Upper lobe of left lung (tissue), 6 donors: ENCODE data around the gene GLUD2. TPM values are rescaled to one million over a fixed set of nuclear protein-coding genes. Genes with fewer than 3 reads are reported as not detected.

Experiments used
- ATAC-seq, 2 donors: fragments of 200-7000 bp; cut with Tn5 transposase; one replicate each; pipeline ENCODE4 v1.9.1; 2022; ENCODE audit warnings: mild to moderate bottlenecking in 2 of 2, moderate library complexity in 2 of 2; ENCODE audit not compliant: low FRiP score in 2 of 2
- DNase-seq, 2 donors: peaks; one replicate each; pipeline ENCODE4 v3.0.0-alpha.2; 2019 to 2020
- H3K27ac ChIP-seq, 4 donors: fragments of 200-600 bp; sonication (generic); one replicate each; pipeline ENCODE4 v1.5.1; 2016 to 2019
- H3K27me3 ChIP-seq, 4 donors: fragments of 200-600 bp; sonication (generic); one replicate each; pipeline ENCODE4 v1.5.1; 2017 to 2019
- H3K36me3 ChIP-seq, 4 donors: fragments of 200-600 bp; sonication (generic); one replicate each; pipeline ENCODE4 v1.5.1; 2016 to 2019
- H3K4me1 ChIP-seq, 4 donors: fragments of 200-600 bp; sonication (generic); one replicate each; pipeline ENCODE4 v1.5.1; 2018 to 2019
- H3K4me3 ChIP-seq, 4 donors: fragments of 200-600 bp; sonication (generic); one replicate each; pipeline ENCODE4 v1.5.1; 2017 to 2019; ENCODE audit warnings: mild to moderate bottlenecking in 2 of 4, moderate library complexity in 1 of 4
- H3K9me3 ChIP-seq, 4 donors: fragments of 200-600 bp; sonication (generic); one replicate each; pipeline ENCODE4 v1.5.1; 2018 to 2019
- CTCF ChIP-seq, 6 experiments: fragments of 450-650 bp in 4 of 6; fragments of 200-600 bp in 2 of 6; sonication (generic) in 2 of 6; IDR thresholded peaks; one replicate each; pipeline ENCODE4 v1.5.1; 2016 to 2019; ENCODE audit warnings: antibody characterized with exemption in 6 of 6
- EP300 ChIP-seq, 4 donors: sonication (generic); formaldehyde crosslinking; IDR thresholded peaks; one replicate each; pipeline ENCODE4 v1.5.1; 2017; ENCODE audit warnings: antibody characterized with exemption in 4 of 4, control low read depth in 2 of 4
- POLR2A ChIP-seq, 4 donors: fragments of 450-650 bp; IDR thresholded peaks; one replicate each; pipeline ENCODE4 v1.5.1; 2016 to 2017; ENCODE audit warnings: antibody characterized with exemption in 4 of 4, mild to moderate bottlenecking in 2 of 4
- POLR2AphosphoS5 ChIP-seq, 2 donors: sonication (generic); formaldehyde crosslinking; IDR thresholded peaks; one replicate each; pipeline ENCODE4 v1.5.1; 2017; ENCODE audit warnings: antibody characterized with exemption in 2 of 2
- WGBS, 2 donors: methylation state at CpG; one replicate each; pipeline ENCODE4 v1.1.5; 2017 to 2018; 5-methylcytosine and 5-hydroxymethylcytosine counted together
- total RNA-seq, 6 donors: library from RNA; depleted of rRNA in 4 of 6; stranded (reverse); fragments of >200 nt in 4 of 6; gene quantifications; one replicate each; pipeline versions ENCODE4 v1.1.0 to v1.2.1, GENCODE V29; 2016 to 2021
- donor health status: DM: no; HTN: no; CAD: no; lungs with moderate emphysema.
- donor health status: DM: no; HTN: yes; CAD: no; lungs with severe emphysema.

Gene GLUD2
- total RNA-seq, 6 donors from 2014 or later: 1.0 to 2.5 (median 1.5) TPM

- H3K9me3 ChIP-seq: no peaks in the 10 kb centered on the region
- H3K27me3 ChIP-seq: no peaks in the 10 kb centered on the region
- no peaks in the 10 kb centered on the region for H3K4me1 ChIP-seq
- H3K36me3 ChIP-seq: no peaks in the 10 kb centered on the region
- no peak overlapping the region for H3K27ac ChIP-seq
- WGBS, 2 donors: 56 to 84% methylated on average over 3 of the region's 3 CpGs
- TF ChIP-seq POLR2A (IDR thresholded peaks at IDR 0.05): no peak
- TF ChIP-seq CTCF (IDR thresholded peaks at IDR 0.05): no peak
- no peak for TF ChIP-seq EP300 (IDR thresholded peaks at IDR 0.05)
- no peak for TF ChIP-seq POLR2AphosphoS5 (IDR thresholded peaks at IDR 0.05)
- no peak overlapping the region for H3K4me3 ChIP-seq
- no peak for ATAC-seq
- no peak for DNase-seq
Observed at GRCh38 chrX:121009764-121010163, 37.6 kb upstream of the GLUD2 start.

GRCh38 chrX:121010218-121010617 lies 37.2 kb upstream of the GLUD2 start:
- Histone ChIP-seq H3K4me1 (no peaks in the 10 kb centered on the region), H3K27me3 (no peaks in the 10 kb centered on the region), H3K27ac (no peak overlapping the region), H3K9me3 (no peaks in the 10 kb centered on the region), H3K36me3 (no peaks in the 10 kb centered on the region), H3K4me3 (no peak overlapping the region)
- WGBS, 2 donors: 76 to 79% methylated on average over 4 of the region's 4 CpGs
- DNase-seq (no peak), ATAC-seq (no peak)
- TF ChIP-seq EP300 (IDR thresholded peaks at IDR 0.05): no peak
- TF ChIP-seq POLR2A (IDR thresholded peaks at IDR 0.05): no peak
- no peak for TF ChIP-seq CTCF (IDR thresholded peaks at IDR 0.05)
- TF ChIP-seq POLR2AphosphoS5 (IDR thresholded peaks at IDR 0.05): no peak

GRCh38 chrX:121011254-121011653 lies 36.2 kb upstream of the GLUD2 start:
- TF ChIP-seq EP300 (IDR thresholded peaks at IDR 0.05) (no peak), CTCF (IDR thresholded peaks at IDR 0.05) (no peak), POLR2A (IDR thresholded peaks at IDR 0.05) (no peak), POLR2AphosphoS5 (IDR thresholded peaks at IDR 0.05) (no peak)
- Histone ChIP-seq H3K4me1 (no peaks in the 10 kb centered on the region), H3K27me3 (no peaks in the 10 kb centered on the region), H3K36me3 (no peaks in the 10 kb centered on the region), H3K9me3 (no peaks in the 10 kb centered on the region), H3K27ac (no peak overlapping the region), H3K4me3 (no peak overlapping the region)
- ATAC-seq (no peak), DNase-seq (no peak)
- WGBS, 2 donors: 69 to 76% methylated on average over 6 to 7 of the region's 7 CpGs

- TF ChIP-seq CTCF (IDR thresholded peaks at IDR 0.05) (no peak), EP300 (IDR thresholded peaks at IDR 0.05) (no peak), POLR2AphosphoS5 (IDR thresholded peaks at IDR 0.05) (no peak), POLR2A (IDR thresholded peaks at IDR 0.05) (no peak)
Observed at GRCh38 chrX:121013897-121014455, 33.4 kb upstream of the GLUD2 start.

GRCh38 chrX:121014826-121015225 lies 32.6 kb upstream of the GLUD2 start:
- WGBS, 2 donors: 66% methylated on average over 2 of the region's 2 CpGs; no CpG with 5 or more reads in 1 of the 2 donors
- ATAC-seq (peak in 1 of 2 donors; percentile 26), DNase-seq (no peak)
- H3K4me1 ChIP-seq: no peaks in the 10 kb centered on the region
- H3K9me3 ChIP-seq: no peaks in the 10 kb centered on the region
- H3K4me3 ChIP-seq: no peak overlapping the region
- no peaks in the 10 kb centered on the region for H3K36me3 ChIP-seq
- H3K27me3 ChIP-seq: no peaks in the 10 kb centered on the region
- H3K27ac ChIP-seq: no peak overlapping the region
- no peak for TF ChIP-seq CTCF (IDR thresholded peaks at IDR 0.05)

More at GRCh38 chrX:121013897-121014455, 33.4 kb upstream of the GLUD2 start:
- H3K4me3 ChIP-seq: no peak overlapping the region
- H3K9me3 ChIP-seq: no peaks in the 10 kb centered on the region
- DNase-seq: no peak
- ATAC-seq: peak in 1 of 2 donors; percentile 15
- no peaks in the 10 kb centered on the region for H3K36me3 ChIP-seq
- H3K27ac ChIP-seq: no peak overlapping the region
- H3K27me3 ChIP-seq: no peaks in the 10 kb centered on the region
- no peaks in the 10 kb centered on the region for H3K4me1 ChIP-seq
